HG03520 (cell line): ENCODE data around the gene SCN3A.

ENCODE experiments used
- ATAC-seq: cut with Tn5 transposase; IDR thresholded peaks from one replicate; pipeline ENCODE4 v1.9.1; 2021; ENCODE audit warnings: mild to moderate bottlenecking, moderate library complexity; ENCODE audit not compliant: unreplicated experiment

SCN3A gene

GRCh38 chr2:165113414-165113813 lies 90.4 kb downstream of the SCN3A start:
- no peak for ATAC-seq

- ATAC-seq: no peak
These were observed 91.1 kb downstream of the SCN3A start for GRCh38 chr2:165112789-165113188.

- ATAC-seq: no peak
These were observed 91.7 kb downstream of the SCN3A start for GRCh38 chr2:165112133-165112573.

- no peak for ATAC-seq
These were observed 93.5 kb downstream of the SCN3A start for GRCh38 chr2:165110394-165110793.

GRCh38 chr2:165109915-165110314 lies 93.9 kb downstream of the SCN3A start:
- ATAC-seq: no peak

- no peak for ATAC-seq
These were observed 97.9 kb downstream of the SCN3A start for GRCh38 chr2:165105926-165106325.

GRCh38 chr2:165087933-165088901 lies 115.6 kb downstream of the SCN3A start:
- no peak for ATAC-seq

GRCh38 chr2:165086337-165086736 lies 117.5 kb downstream of the SCN3A start:
- ATAC-seq: no peak

- ATAC-seq: no peak
These were observed 120.5 kb downstream of the SCN3A start for GRCh38 chr2:165083326-165083725.

GRCh38 chr2:165082479-165082878 lies 121.4 kb downstream of the SCN3A start:
- ATAC-seq: no peak

- no peak for ATAC-seq
These were observed 122.6 kb downstream of the SCN3A start for GRCh38 chr2:165081276-165081675.

- ATAC-seq: no peak
These were observed 124.4 kb downstream of the SCN3A start for GRCh38 chr2:165079432-165079831.

GRCh38 chr2:165078913-165079312 lies 124.9 kb downstream of the SCN3A start:
- ATAC-seq: no peak

- no peak for ATAC-seq
These were observed 129.0 kb downstream of the SCN3A start for GRCh38 chr2:165074884-165075283.

- ATAC-seq: no peak
These were observed 129.5 kb downstream of the SCN3A start for GRCh38 chr2:165074323-165074722.

GRCh38 chr2:165070076-165070475 lies 133.8 kb downstream of the SCN3A start:
- ATAC-seq: no peak

GRCh38 chr2:165069151-165069550 lies 134.7 kb downstream of the SCN3A start:
- ATAC-seq: no peak

- no peak for ATAC-seq
These were observed 135.4 kb downstream of the SCN3A start for GRCh38 chr2:165068487-165068757.

- ATAC-seq: no peak
These were observed 136.0 kb downstream of the SCN3A start for GRCh38 chr2:165067643-165068486.

GRCh38 chr2:165064743-165065142 lies 139.1 kb downstream of the SCN3A start:
- no peak for ATAC-seq

GRCh38 chr2:165060411-165060810 lies 143.4 kb downstream of the SCN3A start:
- no peak for ATAC-seq
